Measurements from ENCODE around the gene NUDT14.

The NUDT14 gene

GRCh38 chr14:105187935-105188524 is 6.9 kb upstream of the NUDT14 start:
- no peak overlapping the region for H2AFZ ChIP-seq (ENCODE audit: low read length)
- H4K20me1 ChIP-seq (ENCODE audit: insufficient read depth, low read length, poor library complexity, severe bottlenecking), result no peaks in the 10 kb centered on the region
- TF ChIP-seq, protein P1, sequence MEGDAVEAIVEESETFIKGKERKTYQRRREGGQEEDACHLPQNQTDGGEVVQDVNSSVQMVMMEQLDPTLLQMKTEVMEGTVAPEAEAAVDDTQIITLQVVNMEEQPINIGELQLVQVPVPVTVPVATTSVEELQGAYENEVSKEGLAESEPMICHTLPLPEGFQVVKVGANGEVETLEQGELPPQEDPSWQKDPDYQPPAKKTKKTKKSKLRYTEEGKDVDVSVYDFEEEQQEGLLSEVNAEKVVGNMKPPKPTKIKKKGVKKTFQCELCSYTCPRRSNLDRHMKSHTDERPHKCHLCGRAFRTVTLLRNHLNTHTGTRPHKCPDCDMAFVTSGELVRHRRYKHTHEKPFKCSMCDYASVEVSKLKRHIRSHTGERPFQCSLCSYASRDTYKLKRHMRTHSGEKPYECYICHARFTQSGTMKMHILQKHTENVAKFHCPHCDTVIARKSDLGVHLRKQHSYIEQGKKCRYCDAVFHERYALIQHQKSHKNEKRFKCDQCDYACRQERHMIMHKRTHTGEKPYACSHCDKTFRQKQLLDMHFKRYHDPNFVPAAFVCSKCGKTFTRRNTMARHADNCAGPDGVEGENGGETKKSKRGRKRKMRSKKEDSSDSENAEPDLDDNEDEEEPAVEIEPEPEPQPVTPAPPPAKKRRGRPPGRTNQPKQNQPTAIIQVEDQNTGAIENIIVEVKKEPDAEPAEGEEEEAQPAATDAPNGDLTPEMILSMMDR (conservative IDR thresholded peaks at IDR 0.05; ENCODE audit: low read length), result peak; percentile 70
- TF ChIP-seq EZH2phosphoT487 (IDR thresholded peaks at IDR 0.05; ENCODE audit: borderline replicate concordance), result no peak
- no peak overlapping the region for H3K4me3 ChIP-seq (ENCODE audit: low read length, poor library complexity, severe bottlenecking)
- no peaks in the 10 kb centered on the region for H3K36me3 ChIP-seq (ENCODE audit: insufficient read depth, low read length)
- no peaks in the 10 kb centered on the region for H3K4me1 ChIP-seq (ENCODE audit: insufficient read depth, low read length, poor library complexity, severe bottlenecking)
- H3K4me2 ChIP-seq (ENCODE audit: low read depth, low read length, poor library complexity, severe bottlenecking), result no peak overlapping the region
- no peaks in the 10 kb centered on the region for H3K27me3 ChIP-seq (ENCODE audit: insufficient read depth, low read length, poor library complexity, severe bottlenecking)
- H3K79me2 ChIP-seq (ENCODE audit: insufficient read depth, low read length), result no peaks in the 10 kb centered on the region
- no peaks in the 10 kb centered on the region for H3F3A ChIP-seq (ENCODE audit: low read depth)
- no peaks in the 10 kb centered on the region for H3K9me3 ChIP-seq (ENCODE audit: insufficient read depth, low read depth, low read length)
- no peak overlapping the region for H3K9ac ChIP-seq (ENCODE audit: low read depth, low read length, poor library complexity, severe bottlenecking)
- no peaks in the 10 kb centered on the region for H3K9me2 ChIP-seq (replicated peaks; ENCODE audit: low read depth, low read length)

DNA sequence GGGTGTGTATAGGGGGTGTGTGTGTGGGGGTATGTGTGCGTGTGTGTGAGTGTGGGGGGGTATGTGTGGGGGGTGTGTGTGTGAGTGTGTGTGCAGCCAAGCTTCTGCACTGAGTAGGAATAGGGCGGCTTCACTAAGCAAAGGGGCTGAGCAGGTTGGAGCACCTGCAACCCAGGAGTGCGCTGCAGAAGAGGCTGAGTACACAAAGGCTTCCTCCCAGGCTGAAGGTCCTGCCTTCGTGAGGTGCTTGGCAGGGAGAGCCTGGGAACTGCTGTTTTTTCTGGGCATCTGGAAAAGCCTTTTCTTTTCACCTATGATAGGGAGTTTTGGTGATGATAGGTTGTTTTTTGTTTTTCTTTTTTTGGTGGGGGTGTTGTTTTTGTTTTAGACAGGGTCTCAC is 6.0 kb upstream of the NUDT14 start:
- Histone ChIP-seq H3K27me3 (ENCODE audit: insufficient read depth, low read length, poor library complexity, severe bottlenecking) (no peaks in the 10 kb centered on the region), H3K4me3 (ENCODE audit: low read length, poor library complexity, severe bottlenecking) (no peak overlapping the region), H3K4me2 (ENCODE audit: low read depth, low read length, poor library complexity, severe bottlenecking) (no peak overlapping the region), H3F3A (ENCODE audit: low read depth) (no peaks in the 10 kb centered on the region), H3K4me1 (ENCODE audit: insufficient read depth, low read length, poor library complexity, severe bottlenecking) (no peaks in the 10 kb centered on the region), H3K9ac (ENCODE audit: low read depth, low read length, poor library complexity, severe bottlenecking) (no peak overlapping the region), H3K79me2 (ENCODE audit: insufficient read depth, low read length) (no peaks in the 10 kb centered on the region), H4K20me1 (ENCODE audit: insufficient read depth, low read length, poor library complexity, severe bottlenecking) (no peaks in the 10 kb centered on the region), H3K36me3 (ENCODE audit: insufficient read depth, low read length) (no peaks in the 10 kb centered on the region), H3K9me2 (replicated peaks; ENCODE audit: low read depth, low read length) (no peaks in the 10 kb centered on the region), H3K9me3 (ENCODE audit: insufficient read depth, low read depth, low read length) (no peaks in the 10 kb centered on the region), H2AFZ (ENCODE audit: low read length) (no peak overlapping the region)
- TF ChIP-seq, protein P1 (conservative IDR thresholded peaks at IDR 0.05; ENCODE audit: low read length), result no peak
- TF ChIP-seq EZH2phosphoT487 (IDR thresholded peaks at IDR 0.05; ENCODE audit: borderline replicate concordance), result no peak

DNA sequence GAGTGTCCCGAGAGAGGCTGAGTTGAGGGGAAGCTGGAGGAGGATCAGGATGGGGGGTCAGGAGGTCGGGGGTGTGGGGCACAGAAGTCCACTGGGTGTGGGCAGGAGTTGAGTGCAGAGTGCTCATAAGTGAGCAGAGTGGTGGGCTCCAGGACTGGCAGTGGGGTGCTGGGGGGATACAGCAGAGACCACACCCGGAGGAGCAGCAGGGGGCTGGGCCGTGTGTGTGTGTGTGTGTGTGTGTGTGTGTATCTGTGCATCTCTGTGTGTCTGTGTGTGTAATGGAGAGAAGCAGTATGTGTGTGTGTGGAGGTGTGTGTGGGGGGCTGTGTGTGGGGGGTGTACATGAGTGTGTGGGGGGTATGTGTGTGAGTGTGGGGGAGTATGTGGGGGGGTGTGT is 4.9 kb upstream of the NUDT14 start:
- TF ChIP-seq EZH2phosphoT487 (IDR thresholded peaks at IDR 0.05; ENCODE audit: borderline replicate concordance), result no peak
- TF ChIP-seq, protein P1 (conservative IDR thresholded peaks at IDR 0.05; ENCODE audit: low read length), result no peak

More for the DNA sequence above, 4.9 kb upstream of the NUDT14 start:
- no peaks in the 10 kb centered on the region for H3K36me3 ChIP-seq (ENCODE audit: insufficient read depth, low read length)
- no peak overlapping the region for H3K9ac ChIP-seq (ENCODE audit: low read depth, low read length, poor library complexity, severe bottlenecking)
- H3K4me1 ChIP-seq (ENCODE audit: insufficient read depth, low read length, poor library complexity, severe bottlenecking), result peaks cover 6% of the 10 kb centered on the region
- no peaks in the 10 kb centered on the region for H3K27me3 ChIP-seq (ENCODE audit: insufficient read depth, low read length, poor library complexity, severe bottlenecking)
- no peaks in the 10 kb centered on the region for H3F3A ChIP-seq (ENCODE audit: low read depth)
- H2AFZ ChIP-seq (ENCODE audit: low read length), result no peak overlapping the region
- no peaks in the 10 kb centered on the region for H3K9me2 ChIP-seq (replicated peaks; ENCODE audit: low read depth, low read length)
- no peak overlapping the region for H3K4me3 ChIP-seq (ENCODE audit: low read length, poor library complexity, severe bottlenecking)
- H4K20me1 ChIP-seq (ENCODE audit: insufficient read depth, low read length, poor library complexity, severe bottlenecking), result no peaks in the 10 kb centered on the region
- no peak overlapping the region for H3K4me2 ChIP-seq (ENCODE audit: low read depth, low read length, poor library complexity, severe bottlenecking)
- H3K79me2 ChIP-seq (ENCODE audit: insufficient read depth, low read length), result no peaks in the 10 kb centered on the region
- no peaks in the 10 kb centered on the region for H3K9me3 ChIP-seq (ENCODE audit: insufficient read depth, low read depth, low read length)
